Measurements from ENCODE around the gene PLEKHG2. TPM values are rescaled to one million over a fixed set of nuclear protein-coding genes. Genes with fewer than 3 reads are reported as not detected.

The PLEKHG2 gene
- total and polyA plus RNA-seq, 7 experiments from 2014 or later = 2.6 to 205 (median 21.7) TPM

DNA sequence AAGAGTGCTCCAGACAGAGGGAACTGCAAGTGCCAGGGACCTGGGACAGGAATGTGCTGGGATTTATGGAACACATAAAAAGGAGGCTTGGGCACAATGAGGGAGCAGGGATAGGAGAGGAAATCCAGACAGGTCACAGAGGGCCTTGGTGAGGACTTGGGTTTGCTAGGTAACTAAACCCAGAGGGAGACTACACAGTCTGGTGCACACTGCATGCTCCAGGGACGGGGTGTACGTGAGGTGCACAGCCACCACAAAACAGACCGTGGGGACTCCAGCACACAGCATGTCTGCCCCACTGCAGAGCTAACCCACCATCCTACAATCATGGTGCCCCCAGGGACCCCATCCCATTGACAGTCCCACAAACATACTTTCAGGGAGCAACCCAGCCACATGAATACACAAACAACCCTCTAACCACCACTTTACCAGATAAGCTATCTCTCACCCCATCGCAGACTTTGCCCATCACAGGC, 11.4 kb upstream of the PLEKHG2 start:
- H3K4me3 Mint-ChIP-seq = peak overlapping the region; percentile 63 to 99 (median 84)
- H3K27me3 ChIP-seq (ENCODE audit: control insufficient read depth in 2 of 2, insufficient read depth in 2 of 2, low read length in 2 of 2) = no peaks in the 10 kb centered on the region
- H3K4me3 ChIP-seq (ENCODE audit: low read length) = peak overlapping the region; percentile 13
- intact Hi-C loops (cut with micrococcal nuclease) = no loop called here
- peaks cover 0 to 10% (median 3%) of the 10 kb centered on the region in 5 donors for H3K36me3 Mint-ChIP-seq
- peaks cover 0 to 8% (median 7%) of the 10 kb centered on the region in 3 experiments for H3K36me3 ChIP-seq (ENCODE audit: control insufficient read depth in 2 of 3, insufficient read depth in 3 of 3, low read length in 3 of 3)
- peaks cover 52 to 64% of the 10 kb centered on the region in 2 donors for H3K4me1 ChIP-seq (ENCODE audit: control insufficient read depth in 2 of 2, insufficient read depth in 2 of 2, low read length in 2 of 2)
- no peaks in the 10 kb centered on the region for H3K9me3 ChIP-seq (ENCODE audit: control insufficient read depth in 2 of 3, low read length in 3 of 3)
- H3K9me3 Mint-ChIP-seq = peaks cover 0 to under 1% (median 0%) of the 10 kb centered on the region in 11 donors
- peaks cover 0 to 3% (median 0%) of the 10 kb centered on the region in 5 donors for H3K27me3 Mint-ChIP-seq
- peak overlapping the region; percentile 87 to 99 (median 97) for H3K27ac Mint-ChIP-seq
- H3K27ac ChIP-seq (ENCODE audit: low read depth, low read length) = peak overlapping the region; percentile 100
- ChIA-PET CTCF (interaction anchor here (0.7 to 7.4 kb wide), 6 partner anchors 8 to 164 kb away, joined by 3 to 121 read pairs (median 4); partner anchors contain the start of genes MED29, PAF1 and PLEKHG2), POLR2A (interaction anchor here (0.6 to 10.1 kb wide), 12 partner anchors 7 to 279 kb away, joined by 3 to 250 read pairs (median 10); partner anchors contain the start of genes GMFG, MED29, PAF1 and PLEKHG2)
- H3K4me1 Mint-ChIP-seq = peaks cover 36 to 76% (median 63%) of the 10 kb centered on the region in 7 donors
- DNase-seq (no peak), ATAC-seq (no peak)

DNA sequence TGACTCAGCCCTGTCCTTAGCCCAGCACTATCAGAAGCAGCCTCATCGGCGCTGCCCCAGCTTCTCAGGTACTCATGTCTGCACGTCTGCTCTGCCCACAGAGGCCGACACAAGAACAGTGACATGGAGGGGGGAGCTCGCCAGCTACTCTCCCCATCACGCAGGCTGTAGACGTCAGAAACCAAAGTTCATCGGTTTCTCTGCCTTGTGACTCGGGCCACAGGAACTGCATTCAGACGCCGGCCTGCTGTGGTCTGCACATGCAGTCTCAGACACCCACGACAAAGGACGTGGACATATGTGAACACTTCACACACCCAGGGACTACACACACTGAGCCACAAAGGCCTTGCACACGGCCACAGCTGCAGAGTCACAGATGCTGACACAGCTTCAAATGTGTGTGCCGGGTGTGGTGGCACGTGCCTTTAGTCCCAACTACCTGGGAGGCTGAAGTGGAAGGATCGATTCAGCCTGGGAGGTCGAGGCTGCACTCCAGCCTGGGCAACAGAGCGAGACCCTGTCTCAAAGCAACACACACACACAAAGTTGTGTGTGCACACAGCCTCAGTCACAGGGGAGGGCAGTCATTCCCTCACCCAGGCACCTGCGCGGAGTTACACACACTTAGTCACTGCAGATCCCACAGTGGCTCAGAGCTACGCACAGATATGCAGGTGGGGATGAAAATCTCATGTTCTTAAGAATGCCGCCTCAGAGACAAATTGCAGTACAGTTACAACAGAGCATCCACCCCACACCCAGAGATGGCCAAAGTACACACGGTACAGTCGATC, 10.7 kb upstream of the PLEKHG2 start:
- POLR2A ChIA-PET = interaction anchor here (0.6 to 10.1 kb wide), 14 partner anchors 6 to 1289 kb away, joined by 3 to 250 read pairs (median 7); partner anchors contain the start of genes GMFG, MED29, PAF1 and PLEKHG2

DNA sequence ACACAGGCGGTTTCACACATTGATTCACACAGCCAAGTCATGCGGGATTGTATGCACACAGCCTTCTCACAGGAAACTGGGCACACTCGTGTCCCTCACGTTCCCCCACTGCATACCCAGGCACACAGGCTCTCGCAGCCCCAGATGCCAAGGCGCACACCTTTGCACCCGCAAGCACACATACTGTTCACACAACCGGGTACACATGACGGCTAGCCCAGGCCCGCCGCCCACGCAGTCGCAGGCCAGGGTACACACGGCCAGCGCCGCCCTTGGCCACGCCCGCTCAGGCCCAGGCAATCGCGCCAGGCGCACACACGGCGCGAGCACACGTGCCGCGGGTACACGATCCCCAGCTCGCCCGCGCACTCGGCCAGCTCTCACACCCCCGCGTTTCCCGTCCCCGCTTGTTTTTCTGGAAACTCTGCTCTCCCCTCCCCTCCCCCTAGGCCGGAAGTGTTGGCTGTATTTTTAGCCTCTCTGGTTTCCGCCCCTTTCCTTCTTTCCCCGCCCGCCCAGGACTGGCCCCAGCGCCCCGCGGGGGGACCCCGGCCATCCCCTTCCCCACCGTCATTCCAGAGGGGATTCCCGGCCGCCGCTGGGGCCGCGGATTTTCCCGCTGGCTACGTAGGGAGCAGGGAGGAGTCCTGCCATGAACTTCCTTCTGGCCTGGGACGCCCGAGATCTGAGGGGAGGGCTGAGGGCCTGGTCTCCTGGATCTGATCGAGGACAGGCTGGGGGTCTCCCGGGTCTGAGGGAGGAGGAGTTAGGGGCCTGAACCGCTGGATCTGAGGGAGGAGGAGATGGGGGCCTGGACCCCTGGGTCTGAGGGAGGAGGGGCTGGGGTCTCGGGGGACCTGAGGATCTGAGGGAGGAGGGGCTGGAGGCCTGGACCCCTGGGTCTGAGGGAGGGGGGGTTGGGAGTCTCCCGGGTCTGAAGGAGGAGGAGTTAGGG, 9.8 kb upstream of the PLEKHG2 start:
- ChIA-PET POLR2A (interaction anchor here (0.7 to 10.1 kb wide), 12 partner anchors 9 to 1288 kb away, joined by 3 to 250 read pairs (median 8); partner anchors contain the start of genes GMFG, MED29, PAF1 and PLEKHG2), CTCF (interaction anchor here (2.5 to 7.4 kb wide), 2 partner anchors 9 to 12 kb away, joined by 6 to 121 read pairs; partner anchors contain the start of genes MED29, PAF1 and PLEKHG2)
- H3K27ac Mint-ChIP-seq = peak overlapping the region; percentile 87 to 99 (median 97)
- ATAC-seq = peak; percentile 4
- peaks cover 0 to 14% (median 4%) of the 10 kb centered on the region in 5 donors for H3K36me3 Mint-ChIP-seq
- H3K27me3 Mint-ChIP-seq = peaks cover 0 to 3% (median 0%) of the 10 kb centered on the region in 5 donors
- intact Hi-C loops (cut with micrococcal nuclease) = loop anchor here (1.0 to 2.0 kb wide), 3 partner anchors 10 to 552 kb away; partner anchors contain the start of genes MED29 (in 2 of the 2), PAF1 (in 2 of the 2) and PLEKHG2 (in 1 of the 2)
- DNase-seq = peak; percentile 57 to 89 (median 81)
- H3K27me3 ChIP-seq (ENCODE audit: control insufficient read depth in 2 of 2, insufficient read depth in 2 of 2, low read length in 2 of 2) = no peaks in the 10 kb centered on the region
- peaks cover 44 to 65% of the 10 kb centered on the region in 2 donors for H3K4me1 ChIP-seq (ENCODE audit: control insufficient read depth in 2 of 2, insufficient read depth in 2 of 2, low read length in 2 of 2)
- peak overlapping the region; percentile 88 for H3K4me3 ChIP-seq (ENCODE audit: low read length)
- peaks cover under 1 to 10% (median under 1%) of the 10 kb centered on the region in 3 experiments for H3K36me3 ChIP-seq (ENCODE audit: control insufficient read depth in 2 of 3, insufficient read depth in 3 of 3, low read length in 3 of 3)
- H3K9me3 ChIP-seq (ENCODE audit: control insufficient read depth in 2 of 3, low read length in 3 of 3) = no peaks in the 10 kb centered on the region
- peak overlapping the region; percentile 100 for H3K27ac ChIP-seq (ENCODE audit: low read depth, low read length)
- H3K4me3 Mint-ChIP-seq = peak overlapping the region; percentile 63 to 99 (median 86)
- H3K4me1 Mint-ChIP-seq = peaks cover 40 to 73% (median 66%) of the 10 kb centered on the region in 7 donors
- H3K9me3 Mint-ChIP-seq = peaks cover 0 to 10% (median 0%) of the 10 kb centered on the region in 11 donors

More for the DNA sequence above, 10.7 kb upstream of the PLEKHG2 start:
- peaks cover 0 to 4% (median 0%) of the 10 kb centered on the region in 11 donors for H3K9me3 Mint-ChIP-seq
- intact Hi-C loops (cut with micrococcal nuclease) = loop anchor here (1.0 to 2.0 kb wide), 3 partner anchors 10 to 551 kb away; partner anchors contain the start of genes MED29 (in 2 of the 2), PAF1 (in 2 of the 2) and PLEKHG2 (in 1 of the 2)
- peaks cover 0 to 3% (median 0%) of the 10 kb centered on the region in 5 donors for H3K27me3 Mint-ChIP-seq
- Histone ChIP-seq H3K36me3 (ENCODE audit: control insufficient read depth in 2 of 3, insufficient read depth in 3 of 3, low read length in 3 of 3) (peaks cover 0 to 8% (median 7%) of the 10 kb centered on the region in 3 experiments), H3K4me3 (ENCODE audit: low read length) (peak overlapping the region; percentile 88), H3K4me1 (ENCODE audit: control insufficient read depth in 2 of 2, insufficient read depth in 2 of 2, low read length in 2 of 2) (peaks cover 52 to 65% of the 10 kb centered on the region in 2 donors), H3K27ac (ENCODE audit: low read depth, low read length) (peak overlapping the region; percentile 100), H3K9me3 (ENCODE audit: control insufficient read depth in 2 of 3, low read length in 3 of 3) (no peaks in the 10 kb centered on the region), H3K27me3 (ENCODE audit: control insufficient read depth in 2 of 2, insufficient read depth in 2 of 2, low read length in 2 of 2) (no peaks in the 10 kb centered on the region)
- peak; percentile 58 for ATAC-seq
- peak overlapping the region; percentile 63 to 99 (median 84) for H3K4me3 Mint-ChIP-seq
- H3K36me3 Mint-ChIP-seq = peaks cover 0 to 10% (median 3%) of the 10 kb centered on the region in 5 donors
- CTCF ChIA-PET = interaction anchor here (0.7 to 7.4 kb wide), 5 partner anchors 9 to 165 kb away, joined by 3 to 121 read pairs (median 3); partner anchors contain the start of genes MED29, PAF1 and PLEKHG2
- peak overlapping the region; percentile 87 to 99 (median 97) for H3K27ac Mint-ChIP-seq
- DNase-seq = peak; percentile 53 to 91 (median 78)
- H3K4me1 Mint-ChIP-seq = peaks cover 41 to 79% (median 66%) of the 10 kb centered on the region in 7 donors

DNA sequence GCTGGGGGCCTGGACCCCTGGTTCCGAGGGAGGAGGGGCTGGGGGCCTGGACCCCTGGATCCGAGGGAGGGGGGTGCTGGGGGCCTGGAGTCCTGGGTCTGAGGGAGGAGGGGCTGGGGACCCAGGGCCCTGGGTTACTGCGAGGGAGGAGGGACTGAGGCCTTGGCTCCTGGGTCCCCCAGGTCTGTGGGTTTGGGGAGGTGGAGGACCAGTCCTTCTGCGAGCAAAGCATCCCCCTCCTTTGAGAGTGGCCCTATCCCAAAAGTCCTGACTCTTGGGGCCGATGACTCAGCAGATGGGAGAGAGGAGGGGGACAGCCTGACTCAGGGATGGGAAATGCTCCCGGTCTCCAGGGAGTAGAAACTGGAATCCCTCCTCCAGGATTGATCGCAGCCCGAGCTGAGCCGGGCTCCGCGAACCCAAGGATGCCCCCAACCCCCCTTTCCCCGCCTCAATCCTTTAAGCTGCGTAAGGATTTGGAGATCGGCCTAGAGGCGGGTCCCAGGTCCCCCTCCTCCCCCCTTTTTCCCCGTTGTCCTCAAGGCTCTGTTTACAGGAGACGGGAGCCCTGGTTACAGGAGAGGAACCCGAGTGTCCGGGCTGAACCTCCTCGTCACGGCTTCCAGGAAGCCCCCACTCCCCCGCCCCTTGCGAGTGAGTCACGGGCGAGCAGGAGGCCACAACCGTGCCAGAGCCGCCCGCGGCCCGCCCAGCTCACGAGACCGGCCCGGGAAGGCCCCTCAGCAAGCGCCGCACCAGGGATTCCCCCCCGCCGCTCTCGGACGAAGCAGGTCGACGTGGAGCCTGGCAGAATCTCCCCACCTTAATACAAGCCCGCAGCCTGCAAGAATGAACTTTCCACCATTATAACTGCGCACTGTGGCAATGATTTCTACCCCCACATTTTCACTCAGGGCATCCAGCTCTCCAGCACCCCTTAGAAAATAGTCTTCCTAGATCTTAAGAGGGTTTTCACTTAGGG, 8.8 kb upstream of the PLEKHG2 start:
- Histone ChIP-seq H3K27ac (ENCODE audit: low read depth, low read length) (peak overlapping the region; percentile 100), H3K36me3 (ENCODE audit: control insufficient read depth in 2 of 3, insufficient read depth in 3 of 3, low read length in 3 of 3) (peaks cover 10 to 20% (median 10%) of the 10 kb centered on the region in 3 experiments), H3K27me3 (ENCODE audit: control insufficient read depth in 2 of 2, insufficient read depth in 2 of 2, low read length in 2 of 2) (no peaks in the 10 kb centered on the region), H3K9me3 (ENCODE audit: control insufficient read depth in 2 of 3, low read length in 3 of 3) (no peaks in the 10 kb centered on the region), H3K4me3 (ENCODE audit: low read length) (peak overlapping the region; percentile 88), H3K4me1 (ENCODE audit: control insufficient read depth in 2 of 2, insufficient read depth in 2 of 2, low read length in 2 of 2) (peaks cover 36 to 60% of the 10 kb centered on the region in 2 donors)
- DNase-seq (peak; percentile 71 to 98 (median 81)), ATAC-seq (peak; percentile 57)
- Mint-ChIP-seq H3K4me1 (peaks cover 33 to 72% (median 58%) of the 10 kb centered on the region in 7 donors), H3K9me3 (peaks cover 0 to 12% (median 0%) of the 10 kb centered on the region in 11 donors), H3K36me3 (peaks cover 9 to 20% (median 13%) of the 10 kb centered on the region in 5 donors), H3K4me3 (peak overlapping the region; percentile 63 to 99 (median 86)), H3K27ac (peak overlapping the region; percentile 87 to 99 (median 96)), H3K27me3 (peaks cover 0 to 3% (median 0%) of the 10 kb centered on the region in 5 donors)
- intact Hi-C loops (cut with micrococcal nuclease) = loop anchor here in 1 of 2 donors (2.0 kb wide), 1 partner anchor 553 kb away; no protein-coding TSS in a partner anchor
- POLR2A ChIA-PET = interaction anchor here (0.7 to 10.1 kb wide), 12 partner anchors 8 to 275 kb away, joined by 3 to 250 read pairs (median 6); partner anchors contain the start of genes GMFG, MED29, PAF1 and PLEKHG2
- CTCF ChIA-PET = no interaction called here

All from naive thymus-derived CD4-positive, alpha-beta T cell (primary cell).